ENCODE results near the gene PRR5L.

The PRR5L gene, protein sequence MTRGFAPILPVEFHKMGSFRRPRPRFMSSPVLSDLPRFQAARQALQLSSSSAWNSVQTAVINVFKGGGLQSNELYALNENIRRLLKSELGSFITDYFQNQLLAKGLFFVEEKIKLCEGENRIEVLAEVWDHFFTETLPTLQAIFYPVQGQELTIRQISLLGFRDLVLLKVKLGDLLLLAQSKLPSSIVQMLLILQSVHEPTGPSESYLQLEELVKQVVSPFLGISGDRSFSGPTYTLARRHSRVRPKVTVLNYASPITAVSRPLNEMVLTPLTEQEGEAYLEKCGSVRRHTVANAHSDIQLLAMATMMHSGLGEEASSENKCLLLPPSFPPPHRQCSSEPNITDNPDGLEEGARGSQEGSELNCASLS

DNA sequence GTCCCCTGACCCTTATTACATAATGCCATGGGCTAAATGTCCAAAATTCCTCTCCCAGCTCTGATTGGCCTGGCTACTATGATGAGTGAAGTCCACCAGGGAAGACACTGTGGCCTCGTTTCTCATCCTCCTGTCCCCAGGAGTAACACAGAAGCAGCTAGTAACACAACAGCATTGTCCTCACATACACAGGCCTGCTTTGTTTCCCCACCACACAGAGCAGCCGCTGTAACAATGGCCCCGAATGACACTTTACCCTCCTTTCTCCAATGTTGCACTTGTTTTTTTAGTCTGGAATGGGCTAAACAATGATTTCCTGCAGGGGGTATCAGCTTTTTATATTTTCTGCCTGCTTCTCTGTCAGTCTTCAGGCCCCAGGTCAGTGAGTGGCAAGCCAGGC is at the start of gene PRR5L:
PRR5L (plus strand) TSS at position 363 of the 400 bp plus-strand sequence. CDS start 104,834 bp downstream, outside the sequence.
- no peak within 1 kb of the TSS for H3K4me3 ChIP-seq (ENCODE audit: low read depth, low read length)
- no peak for DNase-seq (ENCODE audit: low read depth)
- in situ Hi-C loops (cut with HindIII; ENCODE audit: low sequenced_read_pairs), result loop anchor here (5.0 kb wide), 1 partner anchor 176 kb away; no protein-coding TSS in a partner anchor
- TF ChIP-seq, protein P1, sequence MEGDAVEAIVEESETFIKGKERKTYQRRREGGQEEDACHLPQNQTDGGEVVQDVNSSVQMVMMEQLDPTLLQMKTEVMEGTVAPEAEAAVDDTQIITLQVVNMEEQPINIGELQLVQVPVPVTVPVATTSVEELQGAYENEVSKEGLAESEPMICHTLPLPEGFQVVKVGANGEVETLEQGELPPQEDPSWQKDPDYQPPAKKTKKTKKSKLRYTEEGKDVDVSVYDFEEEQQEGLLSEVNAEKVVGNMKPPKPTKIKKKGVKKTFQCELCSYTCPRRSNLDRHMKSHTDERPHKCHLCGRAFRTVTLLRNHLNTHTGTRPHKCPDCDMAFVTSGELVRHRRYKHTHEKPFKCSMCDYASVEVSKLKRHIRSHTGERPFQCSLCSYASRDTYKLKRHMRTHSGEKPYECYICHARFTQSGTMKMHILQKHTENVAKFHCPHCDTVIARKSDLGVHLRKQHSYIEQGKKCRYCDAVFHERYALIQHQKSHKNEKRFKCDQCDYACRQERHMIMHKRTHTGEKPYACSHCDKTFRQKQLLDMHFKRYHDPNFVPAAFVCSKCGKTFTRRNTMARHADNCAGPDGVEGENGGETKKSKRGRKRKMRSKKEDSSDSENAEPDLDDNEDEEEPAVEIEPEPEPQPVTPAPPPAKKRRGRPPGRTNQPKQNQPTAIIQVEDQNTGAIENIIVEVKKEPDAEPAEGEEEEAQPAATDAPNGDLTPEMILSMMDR (IDR thresholded peaks at IDR 0.05; ENCODE audit: low read depth, low read length, missing control alignments), result no peak

DNA sequence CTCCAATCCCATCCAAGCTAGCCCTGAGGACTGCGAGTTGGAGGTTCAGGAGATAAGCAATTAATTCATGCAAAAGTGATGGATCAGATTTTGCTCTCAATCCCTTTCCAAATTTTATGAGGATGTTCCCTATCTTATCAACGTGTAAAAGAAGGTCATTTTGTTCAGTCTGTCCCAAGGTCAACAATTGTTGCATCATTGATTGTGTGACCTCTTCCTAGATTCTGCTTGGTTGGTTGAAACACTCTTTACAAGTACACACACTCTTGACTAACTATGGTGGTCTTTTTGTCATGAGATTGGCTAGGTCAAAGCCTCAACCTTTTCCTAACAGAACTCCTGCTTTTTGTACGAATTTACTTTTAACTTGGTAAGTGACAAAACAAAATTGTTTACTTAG is 48.6 kb upstream of the PRR5L start:
- in situ Hi-C loops (cut with HindIII; ENCODE audit: low sequenced_read_pairs), result no loop called here
- DNase-seq (ENCODE audit: low read depth), result no peak
- no peak overlapping the region for H3K4me3 ChIP-seq (ENCODE audit: low read depth, low read length)
- TF ChIP-seq, protein P1 (IDR thresholded peaks at IDR 0.05; ENCODE audit: low read depth, low read length, missing control alignments), result no peak

DNA sequence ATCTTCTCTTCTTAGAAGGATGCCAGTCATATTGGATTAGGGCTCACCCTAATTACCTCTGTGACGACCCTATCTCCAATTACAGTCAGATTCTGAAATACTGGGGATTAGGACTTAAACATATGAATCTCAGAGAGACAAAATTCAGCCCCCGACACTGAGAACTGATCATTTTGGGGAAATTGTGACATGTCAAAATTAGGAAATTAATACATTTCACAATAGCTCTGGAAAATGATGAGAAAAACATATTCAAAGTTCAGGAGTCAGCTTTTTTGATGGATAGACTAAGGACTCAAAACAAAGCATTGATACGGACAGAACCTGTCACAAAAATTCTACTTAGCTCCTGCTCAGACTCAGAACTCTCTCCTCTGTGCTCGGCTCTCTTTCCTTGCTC is 47.7 kb upstream of the PRR5L start:
- no peak overlapping the region for H3K4me3 ChIP-seq (ENCODE audit: low read depth, low read length)
- in situ Hi-C loops (cut with HindIII; ENCODE audit: low sequenced_read_pairs), result no loop called here
- no peak for DNase-seq (ENCODE audit: low read depth)
- TF ChIP-seq, protein P1 (IDR thresholded peaks at IDR 0.05; ENCODE audit: low read depth, low read length, missing control alignments), result no peak

DNA sequence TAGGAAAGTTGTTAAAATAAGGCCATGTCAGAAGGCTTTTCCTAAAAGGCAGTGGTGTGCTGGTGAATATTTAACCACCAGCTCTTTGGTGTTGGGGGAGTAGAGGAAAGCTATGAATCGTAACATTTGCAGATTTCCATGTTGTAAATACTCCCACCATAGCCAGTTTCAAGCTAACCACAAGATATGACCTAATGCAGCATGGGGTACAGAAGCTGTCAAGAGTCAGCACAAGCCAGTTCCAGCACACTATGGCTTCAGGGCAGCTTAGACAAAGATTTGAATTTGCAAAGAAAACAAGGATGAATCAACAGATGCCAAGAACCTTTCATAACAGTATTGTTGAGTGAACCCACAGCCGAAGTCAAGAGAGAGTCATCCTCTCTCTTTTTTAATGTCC is 46.8 kb upstream of the PRR5L start:
- in situ Hi-C loops (cut with HindIII; ENCODE audit: low sequenced_read_pairs), result no loop called here
- TF ChIP-seq, protein P1 (IDR thresholded peaks at IDR 0.05; ENCODE audit: low read depth, low read length, missing control alignments), result no peak
- DNase-seq (ENCODE audit: low read depth), result peak; percentile 86
- H3K4me3 ChIP-seq (ENCODE audit: low read depth, low read length), result no peak overlapping the region

DNA sequence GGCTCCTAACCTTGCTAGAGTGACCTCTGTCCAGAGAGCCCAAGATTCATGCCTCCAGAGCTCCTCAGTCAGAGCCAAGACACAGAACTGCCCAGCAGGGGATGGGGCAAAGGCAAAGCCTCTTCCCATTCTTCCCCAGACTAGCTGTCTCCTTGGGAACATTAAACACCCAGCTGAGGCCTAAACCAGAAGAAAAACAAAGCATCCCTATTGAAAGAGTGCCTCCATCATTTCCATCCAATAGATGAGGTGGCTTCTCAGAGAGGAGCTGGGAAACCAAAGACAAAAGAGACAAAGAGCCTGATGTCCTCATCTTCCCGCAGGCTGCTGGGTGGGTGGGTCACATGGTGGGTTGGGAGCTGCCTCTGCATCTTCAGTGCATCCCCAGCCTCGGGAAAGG is 44.3 kb upstream of the PRR5L start:
- no peak for DNase-seq (ENCODE audit: low read depth)
- TF ChIP-seq, protein P1 (IDR thresholded peaks at IDR 0.05; ENCODE audit: low read depth, low read length, missing control alignments), result no peak
- in situ Hi-C loops (cut with HindIII; ENCODE audit: low sequenced_read_pairs), result loop anchor here (10.0 to 25.0 kb wide), 2 partner anchors 90 to 627 kb away; no protein-coding TSS in a partner anchor
- no peak overlapping the region for H3K4me3 ChIP-seq (ENCODE audit: low read depth, low read length)

DNA sequence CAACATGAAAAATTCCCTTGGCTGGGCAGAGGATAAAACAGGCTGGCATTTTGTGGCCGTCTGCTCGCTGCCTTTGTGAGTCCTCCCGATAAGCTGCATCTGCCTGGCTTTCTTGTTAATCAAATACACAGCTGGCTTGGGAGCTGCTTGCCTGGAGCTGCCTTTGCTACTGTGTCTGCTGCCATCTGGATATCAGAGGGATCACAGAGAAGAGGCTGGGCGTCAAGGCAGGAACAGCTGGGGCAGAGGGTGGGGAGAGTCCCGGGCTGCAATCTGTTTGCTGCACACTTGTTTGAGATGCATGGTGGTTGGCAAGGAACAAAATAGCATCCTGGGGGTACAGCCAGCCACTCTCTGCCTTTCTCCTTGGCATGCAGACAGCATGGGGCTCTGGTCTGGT is 42.9 kb upstream of the PRR5L start:
- H3K4me3 ChIP-seq (ENCODE audit: low read depth, low read length), result no peak overlapping the region
- TF ChIP-seq, protein P1 (IDR thresholded peaks at IDR 0.05; ENCODE audit: low read depth, low read length, missing control alignments), result no peak
- DNase-seq (ENCODE audit: low read depth), result no peak
- in situ Hi-C loops (cut with HindIII; ENCODE audit: low sequenced_read_pairs), result loop anchor here (10.0 to 25.0 kb wide), 2 partner anchors 91 to 628 kb away; no protein-coding TSS in a partner anchor
